HEK293T (cell line): ENCODE measurements around the gene CD47.

Experiments
- CTCF ChIA-PET: fragments of 350-600 bp; formaldehyde crosslinking; extraction: SDS; loops from one replicate; lab custom pipeline; 2021; ENCODE audit warnings: antibody characterized with exemption, inconsistent platforms; lab: Yijun Ruan, JAX
- POLR2A ChIA-PET: fragments of 350-600 bp; formaldehyde crosslinking; extraction: SDS; loops from one replicate; lab custom pipeline; 2020; ENCODE audit warnings: antibody characterized with exemption, inconsistent platforms; lab: Yijun Ruan, JAX
- DNase-seq: peaks from one replicate; pipeline ENCODE4 v3.0.0; 2012; ENCODE audit warnings: mixed read lengths; ENCODE audit errors: extremely low spot score
- ARNT ChIP-seq: fragments of 450-650 bp; IDR thresholded peaks from 2 replicates; pipeline ENCODE4 v1.6.1; 2017; ENCODE audit warnings: mild to moderate bottlenecking
- BHLHE40 ChIP-seq: fragments of 450-650 bp; IDR thresholded peaks from 2 replicates; pipeline ENCODE4 v1.6.1; 2016; ENCODE audit warnings: mild to moderate bottlenecking, moderate library complexity, borderline replicate concordance
- CTBP1 ChIP-seq: fragments of 450-650 bp; IDR thresholded peaks from 2 replicates; pipeline ENCODE4 v1.6.1; 2016; ENCODE audit warnings: borderline replicate concordance
- ELF4 ChIP-seq: fragments of 450-650 bp; IDR thresholded peaks from 2 replicates; pipeline ENCODE4 v1.6.1; 2017; ENCODE audit warnings: antibody characterized with exemption
- FOXA1 ChIP-seq: fragments of 450-650 bp; IDR thresholded peaks from 2 replicates; pipeline ENCODE4 v1.6.1; 2016; ENCODE audit warnings: mild to moderate bottlenecking
- FOXK2 ChIP-seq: fragments of 450-650 bp; IDR thresholded peaks from 2 replicates; pipeline ENCODE4 v1.6.1; 2016; ENCODE audit warnings: mild to moderate bottlenecking
- FOXM1 ChIP-seq: fragments of 450-650 bp; IDR thresholded peaks from 2 replicates; pipeline ENCODE4 v1.6.1; 2017; ENCODE audit warnings: mild to moderate bottlenecking, borderline replicate concordance
- HDGF ChIP-seq: fragments of 450-650 bp; IDR thresholded peaks from 2 replicates; pipeline ENCODE4 v1.6.1; 2017; ENCODE audit warnings: antibody characterized with exemption, borderline replicate concordance
- L3MBTL2 ChIP-seq: fragments of 450-650 bp; conservative IDR thresholded peaks from 2 replicates; pipeline ENCODE4 v1.6.1; 2016; ENCODE audit warnings: mild to moderate bottlenecking
- LEF1 ChIP-seq: fragments of 450-650 bp; IDR thresholded peaks from 2 replicates; pipeline ENCODE4 v1.6.1; 2017; ENCODE audit warnings: mild to moderate bottlenecking, borderline replicate concordance
- NFRKB ChIP-seq: fragments of 450-650 bp; IDR thresholded peaks from 2 replicates; pipeline ENCODE4 v1.6.1; 2016; ENCODE audit warnings: mild to moderate bottlenecking, moderate library complexity
- PKNOX1 ChIP-seq: fragments of 450-650 bp; IDR thresholded peaks from 2 replicates; pipeline ENCODE4 v1.6.1; 2016
- SP1 ChIP-seq: fragments of 450-650 bp; IDR thresholded peaks from 2 replicates; pipeline ENCODE4 v1.6.1; 2017
- SUZ12 ChIP-seq: fragments of 450-650 bp; IDR thresholded peaks from 2 replicates; pipeline ENCODE4 v1.6.1; 2016; ENCODE audit warnings: mild to moderate bottlenecking
- TARDBP ChIP-seq: fragments of 450-650 bp; IDR thresholded peaks from 2 replicates; pipeline ENCODE4 v1.6.1; 2016
- ZNF384 ChIP-seq: fragments of 450-650 bp; IDR thresholded peaks from 2 replicates; pipeline ENCODE4 v1.6.1; 2016

Gene CD47

GRCh38 chr3:107995823-107996222 is 95.0 kb downstream of the CD47 start:
- POLR2A ChIA-PET: no interaction called here

DNA sequence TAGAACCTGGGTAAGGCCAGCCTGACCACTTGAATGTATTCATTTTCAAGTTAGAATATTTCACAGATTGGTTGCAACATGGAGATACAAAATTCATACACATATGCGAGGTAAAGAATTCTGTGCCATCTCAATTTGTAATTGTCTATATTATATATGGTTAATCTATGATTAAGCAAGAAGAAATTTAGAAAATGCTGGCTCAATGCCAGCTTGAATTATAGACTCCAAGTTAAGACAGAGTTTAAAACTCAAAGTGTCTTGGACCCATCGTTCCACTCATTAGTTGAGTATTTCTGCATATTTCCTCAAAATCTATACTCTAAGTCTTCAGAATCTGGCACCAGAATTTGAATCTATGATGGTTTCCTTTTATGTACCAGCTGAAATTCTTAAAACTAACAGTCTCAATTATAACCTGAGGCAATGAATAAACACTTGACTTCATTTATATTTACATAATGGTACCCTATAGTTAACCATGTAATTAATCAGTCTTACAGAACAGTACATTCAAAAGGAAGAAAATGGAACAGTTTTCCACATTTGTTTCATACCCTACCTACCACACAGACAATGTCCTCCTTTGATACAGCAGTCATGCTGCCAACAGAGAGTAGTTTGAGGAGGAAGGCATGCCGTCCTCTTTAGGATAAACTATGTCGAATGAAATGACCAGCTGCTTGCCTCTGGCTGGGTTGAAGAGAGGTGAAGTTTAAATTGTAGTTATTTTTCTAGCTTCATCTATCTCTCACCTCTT is 95.7 kb downstream of the CD47 start:
- ChIA-PET CTCF (no interaction called here), POLR2A (no interaction called here)
- TF ChIP-seq NFRKB: no peak
- no peak for TF ChIP-seq FOXM1
- no peak for TF ChIP-seq ZNF384
- no peak for TF ChIP-seq SP1
- TF ChIP-seq FOXK2: no peak
- TF ChIP-seq LEF1: no peak
- TF ChIP-seq BHLHE40: no peak
- TF ChIP-seq PKNOX1: no peak
- no peak for TF ChIP-seq CTBP1
- no peak for TF ChIP-seq L3MBTL2
- TF ChIP-seq SUZ12: no peak
- no peak for TF ChIP-seq TARDBP
- TF ChIP-seq FOXA1: no peak
- TF ChIP-seq ELF4: no peak
- no peak for TF ChIP-seq HDGF
- no peak for TF ChIP-seq ARNT
- DNase-seq: no peak

More at GRCh38 chr3:107995823-107996222, 95.0 kb downstream of the CD47 start:
- CTCF ChIA-PET: no interaction called here
- TF ChIP-seq HDGF (no peak), FOXK2 (no peak), SP1 (no peak), ARNT (no peak), FOXA1 (no peak), PKNOX1 (no peak)
- DNase-seq: no peak

GRCh38 chr3:107994181-107994580 is 96.7 kb downstream of the CD47 start:
- no peak for DNase-seq
- TF ChIP-seq ARNT (no peak), TARDBP (no peak)
- ChIA-PET POLR2A (no interaction called here), CTCF (no interaction called here)

DNA sequence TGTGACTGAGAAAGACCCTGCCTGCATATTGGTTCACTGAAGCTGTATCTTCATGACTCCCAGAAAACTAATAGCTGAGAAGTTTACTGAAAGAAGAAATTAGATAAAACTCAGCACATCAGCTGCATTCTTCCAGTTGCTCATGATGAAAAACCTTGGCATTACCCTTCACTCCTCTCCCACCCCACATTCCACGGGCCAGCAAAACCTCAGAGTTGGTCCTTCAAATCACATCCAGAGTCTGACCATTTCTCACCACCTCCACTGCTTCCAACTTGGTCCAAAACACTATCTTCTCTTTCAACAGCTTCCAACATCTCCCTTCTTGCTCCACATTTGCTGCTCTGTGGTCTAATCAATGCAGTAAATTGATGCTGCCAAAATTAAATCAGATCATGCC is 97.1 kb downstream of the CD47 start:
- no peak for DNase-seq
- TF ChIP-seq ELF4 (no peak), CTBP1 (no peak), TARDBP (no peak), L3MBTL2 (no peak), FOXM1 (no peak), LEF1 (no peak), BHLHE40 (no peak)
- ChIA-PET POLR2A (no interaction called here), CTCF (interaction anchor here (0.6 kb wide), 1 partner anchor 411 kb away, joined by 3 read pairs; no protein-coding TSS in a partner anchor)
